Measurements from ENCODE around the gene DEAF1. TPM values are rescaled to one million over a fixed set of nuclear protein-coding genes. Genes with fewer than 3 reads are reported as not detected.
"Not testable (repeated sequence)": the region's sequence is repeated elsewhere in the genome, so short reads cannot be mapped to it uniquely, and the experiment has no call there.

Gene DEAF1
- total and polyA plus RNA-seq, 2 experiments from 2014 or later, result 88.6 to 90.0 TPM

- peaks cover 8% of the 10 kb centered on the region for H3K4me1 ChIP-seq (ENCODE audit: low read depth)
- no peak for DNase-seq (ENCODE audit: low read depth in 1 of 2, low spot score in 1 of 2)
- H3K27me3 ChIP-seq, result no peaks in the 10 kb centered on the region
- H3K36me3 ChIP-seq, result no peaks in the 10 kb centered on the region
- no peak overlapping the region for H3K27ac ChIP-seq
- no peak overlapping the region for H3K4me3 ChIP-seq
- TF ChIP-seq, protein P1, sequence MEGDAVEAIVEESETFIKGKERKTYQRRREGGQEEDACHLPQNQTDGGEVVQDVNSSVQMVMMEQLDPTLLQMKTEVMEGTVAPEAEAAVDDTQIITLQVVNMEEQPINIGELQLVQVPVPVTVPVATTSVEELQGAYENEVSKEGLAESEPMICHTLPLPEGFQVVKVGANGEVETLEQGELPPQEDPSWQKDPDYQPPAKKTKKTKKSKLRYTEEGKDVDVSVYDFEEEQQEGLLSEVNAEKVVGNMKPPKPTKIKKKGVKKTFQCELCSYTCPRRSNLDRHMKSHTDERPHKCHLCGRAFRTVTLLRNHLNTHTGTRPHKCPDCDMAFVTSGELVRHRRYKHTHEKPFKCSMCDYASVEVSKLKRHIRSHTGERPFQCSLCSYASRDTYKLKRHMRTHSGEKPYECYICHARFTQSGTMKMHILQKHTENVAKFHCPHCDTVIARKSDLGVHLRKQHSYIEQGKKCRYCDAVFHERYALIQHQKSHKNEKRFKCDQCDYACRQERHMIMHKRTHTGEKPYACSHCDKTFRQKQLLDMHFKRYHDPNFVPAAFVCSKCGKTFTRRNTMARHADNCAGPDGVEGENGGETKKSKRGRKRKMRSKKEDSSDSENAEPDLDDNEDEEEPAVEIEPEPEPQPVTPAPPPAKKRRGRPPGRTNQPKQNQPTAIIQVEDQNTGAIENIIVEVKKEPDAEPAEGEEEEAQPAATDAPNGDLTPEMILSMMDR (IDR thresholded peaks at IDR 0.05; ENCODE audit: low read depth, low read length), result no peak
- no peaks in the 10 kb centered on the region for H3K9me3 ChIP-seq (ENCODE audit: low read depth)
Measured at GRCh38 chr11:656866-657265, 38.2 kb downstream of the DEAF1 start.

GRCh38 chr11:656426-656825 lies 38.6 kb downstream of the DEAF1 start:
- no peak for DNase-seq (ENCODE audit: low read depth in 1 of 2, low spot score in 1 of 2)
- Histone ChIP-seq H3K27me3 (no peaks in the 10 kb centered on the region), H3K9me3 (ENCODE audit: low read depth) (no peaks in the 10 kb centered on the region), H3K27ac (no peak overlapping the region), H3K36me3 (no peaks in the 10 kb centered on the region), H3K4me1 (ENCODE audit: low read depth) (peaks cover 8% of the 10 kb centered on the region), H3K4me3 (no peak overlapping the region)
- TF ChIP-seq, protein P1 (IDR thresholded peaks at IDR 0.05; ENCODE audit: low read depth, low read length), result no peak

DNA sequence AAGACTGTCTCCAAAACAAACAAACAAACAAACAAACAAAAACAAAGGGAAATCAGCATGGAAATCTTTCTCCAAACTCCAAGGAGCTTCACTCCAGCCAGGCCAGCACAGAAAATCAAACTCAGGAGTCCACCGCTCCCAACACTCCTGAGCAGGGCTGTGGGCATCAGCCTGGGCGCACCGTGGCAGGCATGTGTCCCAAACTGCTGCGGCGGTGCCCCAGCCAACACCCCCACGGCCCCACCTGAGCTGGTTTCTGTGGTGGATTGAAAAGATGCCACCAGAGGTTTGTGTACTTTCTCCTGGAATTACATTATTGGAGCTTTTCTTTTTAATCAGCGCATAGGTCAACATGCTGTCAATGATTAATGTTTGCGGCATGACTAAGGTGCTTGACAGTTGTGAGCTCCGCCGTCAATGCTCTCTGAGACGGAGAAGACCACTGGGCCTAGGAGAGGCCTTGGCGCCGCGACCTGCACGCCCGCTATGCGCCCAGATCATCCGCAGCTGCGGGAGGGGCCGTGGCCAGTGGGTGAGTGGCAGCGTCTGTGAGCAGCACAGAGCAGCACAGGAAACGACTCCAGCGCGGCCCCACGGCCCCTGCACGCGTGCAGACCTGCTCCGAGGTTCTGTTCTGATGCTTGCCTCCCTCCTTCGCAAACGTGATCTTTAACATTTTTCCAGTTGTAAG lies 39.8 kb downstream of the DEAF1 start:
- H3K4me1 ChIP-seq (ENCODE audit: low read depth), result no peaks in the 10 kb centered on the region
- no peaks in the 10 kb centered on the region for H3K9me3 ChIP-seq (ENCODE audit: low read depth)
- H3K27ac ChIP-seq, result no peak overlapping the region
- no peaks in the 10 kb centered on the region for H3K27me3 ChIP-seq
- TF ChIP-seq, protein P1 (IDR thresholded peaks at IDR 0.05; ENCODE audit: low read depth, low read length), result no peak
- H3K36me3 ChIP-seq, result peaks cover 6% of the 10 kb centered on the region
- no peak for DNase-seq (ENCODE audit: low read depth in 1 of 2, low spot score in 1 of 2)
- no peak overlapping the region for H3K4me3 ChIP-seq

DNA sequence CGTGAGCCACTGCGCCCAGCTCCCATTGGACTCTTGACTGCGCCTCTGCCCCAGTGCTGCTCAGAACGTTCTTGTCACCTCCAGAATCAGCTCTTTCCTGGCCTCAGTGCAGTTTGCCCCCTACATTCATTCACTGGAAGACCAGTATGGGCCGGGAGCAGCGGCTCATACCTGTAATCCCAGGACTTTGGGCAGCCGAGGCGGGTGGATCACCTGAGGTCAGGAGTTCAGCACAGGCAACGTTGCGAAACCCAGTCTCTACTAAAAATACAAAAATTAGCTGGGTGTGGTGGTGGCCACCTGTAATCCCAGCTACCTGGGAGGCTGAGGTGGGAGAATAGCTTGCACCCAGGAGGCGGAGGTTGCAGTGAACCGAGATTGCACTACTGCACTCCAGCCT lies 40.6 kb downstream of the DEAF1 start:
- not testable (repeated sequence) for H3K9me3 ChIP-seq (ENCODE audit: low read depth); H3K4me3 ChIP-seq; DNase-seq (ENCODE audit: low read depth in 1 of 2, low spot score in 1 of 2); H3K4me1 ChIP-seq (ENCODE audit: low read depth); H3K27ac ChIP-seq; H3K27me3 ChIP-seq
- H3K36me3 ChIP-seq, result peaks cover 10% of the 10 kb centered on the region

- no peak overlapping the region for H3K4me3 ChIP-seq
- H3K4me1 ChIP-seq (ENCODE audit: low read depth), result no peaks in the 10 kb centered on the region
- TF ChIP-seq, protein P1 (IDR thresholded peaks at IDR 0.05; ENCODE audit: low read depth, low read length), result no peak
- peaks cover 10% of the 10 kb centered on the region for H3K36me3 ChIP-seq
- H3K9me3 ChIP-seq (ENCODE audit: low read depth), result no peaks in the 10 kb centered on the region
- H3K27me3 ChIP-seq, result no peaks in the 10 kb centered on the region
- DNase-seq (ENCODE audit: low read depth in 1 of 2, low spot score in 1 of 2), result no peak
- H3K27ac ChIP-seq, result no peak overlapping the region
Measured at GRCh38 chr11:653837-654236, 41.2 kb downstream of the DEAF1 start.

GRCh38 chr11:653136-653535 lies 41.9 kb downstream of the DEAF1 start:
- DNase-seq (ENCODE audit: low read depth in 1 of 2, low spot score in 1 of 2); H3K27me3 ChIP-seq; H3K27ac ChIP-seq; H3K4me1 ChIP-seq (ENCODE audit: low read depth); H3K4me3 ChIP-seq; H3K9me3 ChIP-seq (ENCODE audit: low read depth): not testable (repeated sequence)
- peaks cover 10% of the 10 kb centered on the region for H3K36me3 ChIP-seq

Data from cardiac muscle cell (in vitro differentiated cells and primary cell).